HG03521 (cell line): ENCODE data around the gene GALNTL6.

Experiments used
- ATAC-seq: cut with Tn5 transposase; IDR thresholded peaks from one replicate; pipeline ENCODE4 v1.9.1; 2021; ENCODE audit warnings: mild to moderate bottlenecking, moderate library complexity; ENCODE audit not compliant: unreplicated experiment

Gene GALNTL6

GRCh38 chr4:171812665-171813525, at the start of gene GALNTL6:
TSS of gene GALNTL6 (plus strand) at chr4:171813404.
- no peak for ATAC-seq

- no peak for ATAC-seq
Measured at GRCh38 chr4:171765514-171765913, 47.7 kb upstream of the GALNTL6 start.

GRCh38 chr4:171774642-171775190, 38.5 kb upstream of the GALNTL6 start:
- no peak for ATAC-seq

GRCh38 chr4:171779301-171779700, 33.9 kb upstream of the GALNTL6 start:
- no peak for ATAC-seq

- no peak for ATAC-seq
Measured at GRCh38 chr4:171785388-171785787, 27.8 kb upstream of the GALNTL6 start.

- no peak for ATAC-seq
Measured at GRCh38 chr4:171793723-171794122, 19.5 kb upstream of the GALNTL6 start.

- ATAC-seq: no peak
Measured at GRCh38 chr4:171794528-171794927, 18.7 kb upstream of the GALNTL6 start.

GRCh38 chr4:171809854-171810253, 3.4 kb upstream of the GALNTL6 start:
- no peak for ATAC-seq

GRCh38 chr4:171812333-171812664, 905 bp upstream of the GALNTL6 start:
- ATAC-seq: no peak

GRCh38 chr4:171813526-171814250, 484 bp downstream of the GALNTL6 start:
- no peak for ATAC-seq

- no peak for ATAC-seq
Measured at GRCh38 chr4:171814545-171814944, 1.3 kb downstream of the GALNTL6 start.

- no peak for ATAC-seq
Measured at GRCh38 chr4:171817026-171817425, 3.8 kb downstream of the GALNTL6 start.

GRCh38 chr4:171834640-171835039, 21.4 kb downstream of the GALNTL6 start:
- no peak for ATAC-seq

- no peak for ATAC-seq
Measured at GRCh38 chr4:171843456-171843855, 30.3 kb downstream of the GALNTL6 start.

- peak; percentile 73 for ATAC-seq
Measured at GRCh38 chr4:171846232-171846631, 33.0 kb downstream of the GALNTL6 start.

- no peak for ATAC-seq
Measured at GRCh38 chr4:171846893-171847292, 33.7 kb downstream of the GALNTL6 start.

- ATAC-seq: no peak
Measured at GRCh38 chr4:171847751-171848150, 34.5 kb downstream of the GALNTL6 start.

GRCh38 chr4:171849686-171850222, 36.5 kb downstream of the GALNTL6 start:
- no peak for ATAC-seq

- no peak for ATAC-seq
Measured at GRCh38 chr4:171851295-171851694, 38.1 kb downstream of the GALNTL6 start.

- ATAC-seq: no peak
Measured at GRCh38 chr4:171857302-171858012, 44.3 kb downstream of the GALNTL6 start.

GRCh38 chr4:171875291-171875690, 62.1 kb downstream of the GALNTL6 start:
- ATAC-seq: no peak
